Stimulated activated CD4-positive, alpha-beta T cell treated with anti-CD3 and anti-CD28 coated beads, Interleukin-1b, Interleukin-23, amount 100 ng/mL, for 24 hours (primary cell): ENCODE measurements around the gene PDLIM3.
"Not testable (repeated sequence)": the region's sequence is repeated elsewhere in the genome, so short reads cannot be mapped to it uniquely, and the experiment has no call there.

Source experiments
- DNase-seq, 4 experiments: peaks; one replicate each; pipeline ENCODE4 v3.0.0-alpha.2; 2020; ENCODE audit warnings: low read depth in 4 of 4, low spot score in 1 of 4

Gene PDLIM3

GRCh38 chr4:185522451-185522850 is 12.9 kb downstream of the PDLIM3 start:
- no peak for DNase-seq

GRCh38 chr4:185520119-185520518 is 15.2 kb downstream of the PDLIM3 start:
- no peak for DNase-seq

GRCh38 chr4:185518494-185518893 is 16.8 kb downstream of the PDLIM3 start:
- DNase-seq: no peak

- DNase-seq: no peak
Measured at GRCh38 chr4:185518069-185518468, 17.2 kb downstream of the PDLIM3 start.

DNA sequence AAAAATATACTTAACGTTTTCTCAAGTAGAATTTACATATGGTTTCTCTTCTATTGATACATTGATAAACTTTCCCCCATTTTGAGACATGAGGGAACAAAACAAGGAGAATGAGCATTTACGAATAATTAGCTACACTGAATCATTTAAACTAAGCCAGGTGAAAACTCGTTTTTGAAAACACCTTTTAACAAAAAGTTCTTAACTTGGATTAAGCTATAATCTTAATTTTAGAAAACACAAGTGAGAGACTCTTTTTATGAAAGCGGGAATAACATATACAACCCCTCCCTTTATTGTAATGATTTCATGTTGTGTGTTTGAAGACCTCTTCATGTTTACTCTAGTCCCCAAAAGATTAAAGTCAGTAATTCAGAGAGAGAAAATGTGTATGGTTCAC is 20.1 kb downstream of the PDLIM3 start:
- DNase-seq: no peak

DNA sequence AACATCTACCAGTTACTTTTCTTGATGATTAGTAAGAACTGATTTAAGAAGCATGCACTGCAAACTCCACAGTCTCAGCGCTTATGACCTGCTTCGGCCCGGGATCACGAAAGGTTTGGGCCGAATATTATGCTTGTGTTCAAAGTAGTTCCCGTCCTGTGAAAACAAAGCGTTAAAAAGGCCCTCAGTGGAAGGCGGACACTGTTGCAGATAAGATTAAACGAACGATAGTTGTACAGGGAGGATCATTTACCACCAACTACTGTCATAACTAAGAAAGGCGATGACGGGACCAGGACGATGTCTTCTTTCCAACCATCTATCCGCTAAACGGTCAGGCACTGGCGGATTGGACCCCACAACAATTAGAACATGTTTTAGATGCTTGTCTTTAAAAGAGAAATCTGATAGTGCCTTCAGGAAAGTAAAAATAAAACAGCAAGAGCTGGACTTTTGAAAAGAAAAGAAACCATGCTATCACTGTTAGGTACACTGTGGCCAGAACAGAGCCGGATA is 21.1 kb downstream of the PDLIM3 start:
- no peak for DNase-seq

- DNase-seq: no peak
Measured at GRCh38 chr4:185513489-185514181, 21.7 kb downstream of the PDLIM3 start.

DNA sequence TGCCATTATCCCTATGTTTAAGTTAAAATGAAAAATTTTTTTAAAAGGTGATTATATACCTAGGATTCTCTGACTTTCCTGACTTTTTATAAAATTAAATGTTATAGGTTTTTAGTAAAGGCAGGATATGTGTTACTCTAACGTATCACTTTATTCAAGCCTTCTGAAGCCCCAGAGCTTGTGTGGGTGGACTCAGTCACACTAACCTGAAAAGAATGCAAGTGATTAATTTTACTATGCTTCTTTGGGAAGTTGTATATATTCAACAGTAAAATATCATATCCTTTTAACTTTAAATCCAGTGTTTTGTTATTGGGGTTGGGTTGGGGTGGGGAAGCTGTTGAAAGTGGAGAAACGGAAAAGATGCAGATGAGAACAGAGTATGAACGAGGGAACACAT is 22.8 kb downstream of the PDLIM3 start:
- no peak for DNase-seq

GRCh38 chr4:185511243-185511642 is 24.1 kb downstream of the PDLIM3 start:
- not testable (repeated sequence) for DNase-seq

- no peak for DNase-seq
Measured at GRCh38 chr4:185510806-185511205, 24.5 kb downstream of the PDLIM3 start.

- DNase-seq: no peak
Measured at GRCh38 chr4:185508181-185508580, 27.1 kb downstream of the PDLIM3 start.

GRCh38 chr4:185506422-185506821 is 28.9 kb downstream of the PDLIM3 start:
- no peak for DNase-seq

GRCh38 chr4:185504098-185505047 is 30.9 kb downstream of the PDLIM3 start:
- DNase-seq: no peak

GRCh38 chr4:185502386-185502785 is 32.9 kb downstream of the PDLIM3 start:
- DNase-seq: no peak

GRCh38 chr4:185500576-185500975 is 34.7 kb downstream of the PDLIM3 start:
- DNase-seq: no peak

DNA sequence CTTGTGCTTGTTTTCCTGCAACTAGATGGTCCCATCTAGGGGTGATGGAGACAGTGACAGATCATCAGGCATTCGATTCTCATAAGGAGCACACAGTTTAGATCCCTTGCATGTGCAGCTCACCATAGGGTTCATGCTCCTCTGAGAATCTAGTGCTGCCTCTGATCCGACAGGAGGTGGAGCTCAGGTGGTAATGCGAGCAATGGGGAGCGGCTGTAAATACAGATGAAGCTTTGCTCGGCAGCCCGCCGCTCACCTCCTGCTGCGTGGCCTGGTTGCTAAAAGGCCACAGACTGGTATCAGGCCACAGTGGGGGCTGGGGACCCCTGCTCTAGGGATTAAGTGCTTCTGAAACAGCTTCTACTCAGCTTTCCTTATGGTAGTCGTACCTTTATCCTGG is 35.3 kb downstream of the PDLIM3 start:
- DNase-seq: no peak

- DNase-seq: no peak
Measured at GRCh38 chr4:185488650-185489049, 46.7 kb downstream of the PDLIM3 start.

- no peak for DNase-seq
Measured at GRCh38 chr4:185481401-185481800, 53.9 kb downstream of the PDLIM3 start.

GRCh38 chr4:185480016-185480732 is 55.1 kb downstream of the PDLIM3 start:
- DNase-seq: no peak

- DNase-seq: no peak
Measured at GRCh38 chr4:185479507-185479971, 55.8 kb downstream of the PDLIM3 start.

DNA sequence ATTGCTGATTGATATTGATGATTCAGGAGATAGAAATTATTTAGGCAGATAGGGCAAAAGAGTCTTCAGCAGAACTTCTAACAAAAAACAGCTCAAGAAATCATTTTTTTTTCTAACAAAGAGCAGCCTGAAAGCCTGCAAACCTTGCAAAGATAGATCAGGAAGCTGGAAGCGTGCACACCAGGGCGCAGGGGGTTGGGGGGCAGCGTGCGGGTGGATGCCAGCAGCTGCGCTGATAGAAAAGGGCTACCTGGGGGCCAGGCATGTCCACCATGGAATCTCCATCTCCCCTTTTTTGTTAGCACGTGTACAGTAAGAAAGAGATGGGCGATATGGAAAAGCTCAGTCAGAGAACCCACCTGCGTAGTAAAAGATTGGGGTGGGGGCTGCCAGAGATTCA is 62.1 kb downstream of the PDLIM3 start:
- no peak for DNase-seq
